Activated effector memory CD4-positive, alpha-beta T cell treated with anti-CD3 and anti-CD28 coated beads, Interleukin-2, amount 50 U/mL, for 16 hours (primary cell): ENCODE data around the gene CDO1.
"Not testable (repeated sequence)": the region's sequence is repeated elsewhere in the genome, so short reads cannot be mapped to it uniquely, and the experiment has no call there.

ENCODE experiments used
- DNase-seq: peaks from one replicate; pipeline ENCODE4 v3.0.0-alpha.2; 2020

Gene CDO1

DNA sequence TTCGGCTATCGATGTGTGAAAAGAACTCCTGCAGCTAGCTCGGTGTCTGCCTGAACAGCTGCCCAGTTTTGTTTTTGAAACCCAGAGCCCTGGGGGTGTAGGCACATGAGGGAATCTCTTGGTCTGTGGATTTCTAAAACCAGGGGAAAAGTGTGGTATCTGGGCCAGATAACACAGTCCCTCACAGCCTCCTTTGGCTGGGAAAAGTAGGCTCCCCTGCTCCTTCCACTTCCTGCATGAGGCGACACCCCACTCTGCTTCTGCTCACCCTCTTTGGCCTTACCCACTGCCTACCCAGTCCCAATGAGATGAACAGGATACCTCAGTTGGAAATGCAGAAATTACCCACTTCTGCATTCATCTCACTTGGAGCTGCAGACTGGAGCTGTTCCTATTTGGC lies 9.5 kb upstream of the CDO1 start:
- DNase-seq, result no peak

DNA sequence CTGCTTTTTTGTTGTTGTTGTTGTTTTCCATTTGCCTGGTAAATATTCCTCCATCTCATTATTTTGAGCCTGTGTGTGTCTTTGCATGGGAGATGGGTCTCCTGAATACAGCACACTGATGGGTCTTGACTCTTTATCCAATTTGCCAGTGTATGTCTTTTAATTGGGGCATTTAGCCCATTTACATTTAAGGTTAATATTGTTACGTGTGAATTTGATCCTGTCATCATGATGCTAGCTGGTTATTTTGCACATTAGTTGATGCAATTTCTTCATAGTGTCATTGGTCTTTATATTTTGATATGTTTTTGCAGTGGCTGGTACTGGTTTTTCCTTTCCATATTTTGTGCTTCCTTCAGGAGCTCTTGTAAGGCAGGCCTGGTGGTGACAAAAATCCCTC lies 8.5 kb upstream of the CDO1 start:
- DNase-seq, result not testable (repeated sequence)

DNA sequence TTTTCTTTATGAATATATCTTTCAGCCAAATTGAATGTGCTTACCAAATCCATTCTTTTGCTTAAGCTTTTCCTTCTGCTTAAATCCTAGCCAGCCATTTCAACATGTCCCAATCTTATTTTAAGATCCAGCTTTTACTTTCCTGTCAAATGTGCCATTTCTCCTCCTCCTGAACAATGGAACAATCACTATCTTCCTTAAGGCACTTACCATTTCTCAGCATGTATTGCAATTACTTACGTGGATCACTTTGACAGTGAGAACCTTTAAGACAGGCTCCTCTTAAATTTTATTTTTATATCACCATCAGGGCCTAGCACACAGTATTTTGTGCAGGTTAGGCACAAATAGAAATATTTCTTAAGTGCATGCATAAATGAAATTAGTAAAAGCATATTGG lies 4.4 kb upstream of the CDO1 start:
- no peak for DNase-seq

DNA sequence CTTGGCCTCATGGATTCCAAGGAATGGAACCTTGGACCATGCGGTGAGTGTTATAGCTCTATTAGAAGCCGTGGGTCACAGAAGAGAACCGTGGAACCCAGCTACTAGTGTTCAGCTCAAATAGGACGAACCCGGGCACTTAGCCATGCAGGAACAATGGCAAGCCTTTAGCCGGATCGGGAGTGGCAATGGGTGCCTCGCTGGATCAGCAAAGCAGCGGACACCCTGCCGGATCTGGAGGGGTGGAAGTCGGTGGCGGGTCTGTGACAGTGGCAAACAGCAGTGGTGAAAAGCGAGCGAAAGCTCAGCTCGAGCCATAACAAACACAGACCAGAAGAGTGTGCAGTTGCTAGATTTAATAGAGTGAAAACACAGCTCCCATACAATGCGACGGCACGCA lies 2.4 kb upstream of the CDO1 start:
- DNase-seq, result no peak

DNA sequence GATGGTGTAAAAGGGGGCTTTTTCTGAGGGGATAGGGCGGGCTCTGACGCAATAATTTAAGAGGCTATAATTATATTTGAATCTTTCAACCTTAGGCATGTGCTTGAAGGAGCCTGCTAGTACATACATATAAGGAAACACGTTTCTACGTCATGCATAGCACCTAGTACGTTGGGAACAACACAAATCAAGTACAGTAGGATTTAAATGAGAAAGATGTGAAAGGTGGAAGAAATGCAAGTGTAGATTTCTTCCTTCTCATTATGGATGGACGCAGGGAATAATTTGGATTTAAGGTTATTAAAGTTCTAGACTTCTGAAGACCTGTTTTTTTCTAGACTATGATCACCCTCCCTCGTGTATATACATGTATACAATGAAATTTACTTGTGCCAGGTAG lies 927 bp upstream of the CDO1 start:
- no peak for DNase-seq

DNA sequence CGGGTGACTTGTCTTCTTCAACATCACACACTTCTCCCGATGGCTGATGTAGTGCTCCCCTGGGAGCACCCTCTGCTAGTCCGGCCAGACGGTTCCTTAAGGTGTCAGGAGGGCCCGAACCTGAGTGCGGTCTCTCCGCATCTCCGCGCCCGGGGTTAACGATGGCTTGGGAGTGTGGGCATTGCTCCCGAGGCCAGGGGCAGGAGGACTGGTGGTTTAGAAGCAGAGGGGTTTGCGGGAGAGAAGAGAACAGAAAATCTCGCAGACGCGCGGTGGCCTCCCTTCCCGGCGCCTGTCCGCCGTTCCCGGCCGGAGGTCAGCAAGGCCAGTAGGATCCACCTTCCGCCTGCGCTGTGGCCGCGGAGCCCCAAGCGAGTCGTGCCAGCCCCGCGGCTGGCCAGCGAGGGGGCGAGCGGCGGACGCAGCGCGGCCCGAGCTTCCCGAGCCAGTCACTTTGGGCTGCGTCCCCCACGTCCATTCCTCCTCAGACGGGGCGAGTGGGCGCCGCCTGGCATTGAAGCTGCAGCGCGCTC lies 700 bp downstream of the CDO1 start:
- DNase-seq, result no peak

DNA sequence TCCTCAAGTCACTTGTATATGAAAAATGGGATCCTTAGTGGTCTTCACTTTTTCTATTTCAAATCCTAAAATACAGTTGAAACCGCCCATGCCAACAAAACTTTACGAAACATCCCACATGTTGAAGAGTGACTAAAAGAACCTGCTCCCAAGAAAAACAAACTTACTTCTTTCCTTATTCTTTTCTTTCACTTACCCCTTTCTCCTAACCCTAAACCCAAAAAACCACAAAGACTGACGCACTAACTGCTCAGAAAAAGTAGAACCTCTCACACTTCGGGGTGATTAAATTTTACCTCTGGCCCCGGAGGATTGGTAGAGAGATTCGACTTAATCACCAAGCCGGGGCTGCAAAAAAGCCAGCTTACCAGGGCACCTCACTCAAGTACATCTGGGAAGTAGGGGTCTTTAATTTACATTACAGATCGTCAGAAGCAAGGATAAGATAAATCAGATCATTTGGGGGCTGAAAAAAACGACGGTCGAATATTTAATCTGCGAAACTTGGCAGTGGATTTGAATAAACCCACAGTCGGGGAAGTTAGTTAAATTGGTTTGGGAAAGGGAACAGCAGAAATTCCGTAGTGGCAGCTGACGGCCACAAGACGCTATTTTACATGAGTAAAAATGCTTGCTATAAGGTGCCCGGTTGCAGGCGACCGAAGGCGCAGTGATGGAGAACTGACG lies 1.3 kb downstream of the CDO1 start:
- no peak for DNase-seq

DNA sequence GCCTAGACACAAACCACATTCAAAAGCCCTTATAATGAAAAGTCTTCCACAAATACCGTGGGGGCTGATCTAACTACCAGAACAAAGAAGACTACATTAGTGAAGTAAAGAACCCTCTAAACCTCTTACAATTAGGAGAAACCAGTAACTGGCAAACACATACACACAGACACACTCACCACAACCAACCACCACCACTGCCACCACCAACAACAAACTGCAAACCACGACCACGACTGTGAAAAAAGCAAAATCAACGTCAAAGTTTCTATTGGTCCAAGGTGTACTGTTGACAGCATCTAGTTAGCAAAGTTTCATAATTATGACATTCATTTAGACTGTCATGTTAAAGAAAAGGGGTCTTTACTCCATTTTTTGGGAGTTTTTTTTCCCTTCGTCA lies 2.7 kb downstream of the CDO1 start:
- no peak for DNase-seq

DNA sequence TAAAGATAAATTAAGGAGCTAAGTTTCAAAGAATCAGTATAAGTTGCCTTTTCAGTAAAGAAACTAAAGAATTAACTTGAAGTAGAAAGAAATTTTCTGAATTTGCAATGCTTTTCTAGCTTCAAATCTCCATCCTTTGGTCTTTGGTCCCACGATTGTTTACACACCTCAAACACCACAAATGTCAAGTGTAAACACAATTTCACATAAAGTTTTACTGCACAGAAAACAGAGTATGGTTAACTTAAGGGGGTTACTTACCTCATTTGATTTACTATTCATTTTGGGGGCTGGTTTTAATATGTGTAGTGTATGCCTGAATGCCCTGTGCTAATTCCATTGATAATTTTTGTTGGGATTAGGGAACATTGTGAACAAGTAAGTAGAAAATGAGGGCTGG lies 4.1 kb downstream of the CDO1 start:
- no peak for DNase-seq

DNA sequence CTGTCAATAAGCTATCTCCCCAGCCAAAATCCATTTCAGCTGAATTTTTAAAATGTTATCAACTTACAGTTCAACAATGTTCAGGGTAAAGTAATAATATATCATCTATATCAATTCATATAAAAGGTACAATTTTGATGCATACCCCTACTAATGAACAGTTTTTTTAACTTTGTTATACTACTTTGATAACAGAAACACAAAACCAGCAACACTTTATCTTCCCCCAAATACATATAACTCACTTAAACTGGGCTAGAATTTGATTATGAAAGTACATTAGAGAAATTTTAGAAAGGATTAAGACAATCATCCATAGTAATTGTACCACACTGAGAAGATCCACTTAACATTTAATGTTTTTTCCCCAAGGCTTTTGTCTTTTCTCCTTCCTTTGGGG lies 5.1 kb downstream of the CDO1 start:
- DNase-seq, result no peak

DNA sequence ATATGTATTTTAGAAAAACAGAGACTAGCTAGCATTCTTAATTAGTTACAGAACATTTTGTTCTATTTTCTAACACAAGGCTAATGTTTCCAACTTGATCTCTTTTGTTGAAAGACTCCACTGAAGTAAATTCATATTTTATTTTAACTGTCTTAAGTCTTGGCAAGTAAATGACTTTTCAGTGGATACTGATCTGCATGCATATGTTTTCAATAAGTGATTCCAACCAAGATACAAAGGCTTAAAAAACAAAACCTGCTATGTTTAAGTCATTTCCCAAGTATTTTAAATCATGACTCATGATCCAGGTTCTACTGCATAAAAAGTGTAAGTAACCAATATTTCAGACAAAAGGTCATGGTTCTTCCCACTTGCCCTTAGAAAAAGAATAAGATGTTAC lies 5.7 kb downstream of the CDO1 start:
- no peak for DNase-seq

DNA sequence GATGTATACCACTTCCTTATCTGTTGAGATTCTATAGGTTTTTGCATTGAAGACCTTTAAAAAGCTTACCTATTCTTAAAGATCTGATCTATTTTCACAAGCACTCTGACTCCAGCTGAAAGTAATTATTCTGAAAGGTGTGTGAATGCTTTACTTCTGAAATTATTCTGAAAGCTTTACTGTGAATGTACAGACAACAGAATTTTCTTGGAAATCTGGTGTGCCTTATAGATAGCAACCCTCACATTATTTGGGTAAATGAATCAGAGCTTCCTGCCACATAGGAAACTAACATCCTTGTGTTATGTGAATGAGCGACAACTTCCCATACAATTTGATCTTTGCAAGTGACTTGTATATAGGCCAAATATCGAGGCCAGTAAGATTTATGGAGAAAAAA lies 6.5 kb downstream of the CDO1 start:
- DNase-seq, result no peak

DNA sequence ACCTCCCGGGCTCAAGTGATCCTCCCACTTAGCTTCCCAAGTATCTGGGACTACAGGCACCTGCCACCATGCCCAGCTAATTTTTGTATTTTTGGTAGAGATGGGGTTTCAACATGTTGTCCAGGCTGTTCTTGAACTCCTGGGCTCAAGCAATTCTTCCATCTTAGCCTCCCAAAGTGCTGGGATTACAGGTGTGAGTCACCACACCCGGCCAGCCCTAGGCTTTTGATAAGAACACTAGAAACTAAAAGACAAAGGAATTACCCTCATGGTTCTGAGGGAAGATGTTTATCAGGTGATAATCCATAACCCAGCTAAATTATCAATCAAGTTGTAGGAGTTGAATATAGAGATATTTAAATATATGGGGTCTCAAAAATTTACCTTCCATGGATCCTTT lies 8.4 kb downstream of the CDO1 start:
- DNase-seq, result not testable (repeated sequence)

DNA sequence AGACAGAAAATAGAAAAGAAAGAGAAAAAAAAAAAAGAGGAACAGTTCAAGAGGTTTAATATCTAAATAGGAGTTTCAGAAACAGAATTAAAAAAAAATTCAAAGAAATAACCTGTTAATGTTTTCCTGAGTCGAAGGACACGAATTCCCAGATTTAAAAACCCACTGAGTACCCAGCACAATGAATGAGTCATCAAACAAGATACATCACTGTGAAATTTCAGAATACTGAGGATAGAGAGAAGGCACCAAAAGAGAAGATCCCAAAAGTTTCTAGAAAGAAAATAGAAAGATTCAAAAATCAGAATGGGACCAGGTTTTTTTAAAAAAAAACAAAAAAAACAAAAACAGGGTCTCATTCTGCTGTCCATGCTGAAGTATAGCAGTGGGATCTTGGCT lies 8.8 kb downstream of the CDO1 start:
- no peak for DNase-seq

DNA sequence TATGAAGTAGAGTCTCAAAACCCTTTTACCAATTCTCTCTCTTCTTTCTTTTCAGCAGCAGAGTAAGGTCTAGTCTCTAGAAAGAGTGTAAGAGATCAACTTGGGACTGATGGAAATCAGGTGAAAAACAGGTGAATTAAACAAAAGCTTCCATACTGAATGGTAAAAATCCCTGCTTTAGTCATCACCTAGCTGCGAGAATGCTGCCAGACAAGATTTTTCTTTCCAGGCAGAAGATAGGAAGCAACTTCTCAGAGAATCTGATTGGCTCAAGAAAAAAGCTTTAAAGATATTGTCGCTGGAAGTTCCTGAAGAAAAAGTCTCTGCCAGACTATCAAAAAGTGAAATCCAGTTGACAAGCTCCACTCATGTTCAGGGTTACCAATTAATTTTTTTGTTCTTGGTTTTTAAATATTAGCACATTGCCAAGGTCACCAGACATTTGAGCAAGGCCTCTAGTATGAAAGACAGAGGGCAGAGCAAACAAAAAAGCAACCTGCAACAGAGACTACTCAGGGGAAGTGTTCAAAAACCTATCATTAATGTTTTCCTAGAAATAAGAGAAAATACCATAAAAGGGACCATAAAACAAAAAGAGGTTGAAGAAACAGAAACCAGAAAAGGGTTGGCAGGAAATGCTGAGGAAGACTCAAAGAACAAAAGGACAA lies 9.3 kb downstream of the CDO1 start:
- DNase-seq, result no peak

DNA sequence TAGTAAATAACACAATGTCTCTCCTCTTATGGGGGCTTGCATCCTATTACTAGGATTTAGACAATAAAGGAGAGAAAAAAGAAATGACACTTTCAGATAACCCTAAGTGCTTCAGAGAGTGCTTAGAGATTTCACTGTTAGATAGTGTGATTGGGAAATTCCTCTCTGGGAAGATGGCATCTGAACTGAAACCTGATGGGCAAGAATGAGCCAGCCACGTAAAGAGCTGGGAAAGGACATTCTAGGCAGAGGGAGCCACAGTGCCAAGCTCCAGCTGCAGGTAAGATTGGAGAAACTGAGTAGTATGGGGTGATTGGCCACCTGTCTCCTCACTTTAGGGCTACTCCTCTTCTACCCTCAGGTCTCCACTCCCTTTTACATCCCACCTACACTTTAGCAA lies 14.5 kb downstream of the CDO1 start:
- no peak for DNase-seq

DNA sequence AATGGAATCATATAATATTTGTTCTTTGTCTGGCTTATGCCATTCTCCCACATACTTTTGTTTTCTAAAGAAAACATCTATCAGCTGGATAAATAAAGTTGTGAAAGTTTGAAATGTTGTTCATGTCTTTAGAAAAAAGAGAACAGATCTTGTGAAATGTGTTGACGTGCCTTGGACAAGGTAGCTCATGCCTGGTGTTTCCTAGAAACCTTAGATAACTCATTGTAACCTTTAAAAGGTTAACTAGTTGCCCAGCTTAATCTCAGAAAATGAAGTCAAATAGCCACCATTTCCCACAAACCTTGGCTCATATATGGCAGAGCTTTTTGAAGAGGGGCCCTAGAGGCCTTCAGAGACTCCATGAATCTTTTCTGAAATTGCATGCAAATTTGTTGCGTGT lies 15.3 kb downstream of the CDO1 start:
- DNase-seq, result no peak

DNA sequence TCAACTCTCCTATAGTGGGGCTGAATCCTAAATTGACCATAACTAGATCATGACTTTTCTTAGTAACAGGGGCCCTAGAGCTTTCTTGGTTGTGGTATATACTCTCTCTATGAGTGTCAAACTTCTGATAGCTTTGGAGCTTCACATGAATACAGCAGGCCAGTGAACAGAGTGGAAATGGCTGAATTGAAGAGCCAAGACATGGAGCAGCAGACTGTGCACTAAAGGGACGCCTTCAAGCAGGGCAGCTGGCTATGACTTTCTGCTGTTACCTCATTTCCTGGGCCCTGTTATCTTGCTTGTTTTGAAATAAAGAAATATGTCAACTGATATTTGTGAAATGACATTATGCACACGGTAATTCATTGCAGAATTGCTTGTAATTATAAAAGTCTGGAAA lies 16.4 kb downstream of the CDO1 start:
- DNase-seq, result no peak

DNA sequence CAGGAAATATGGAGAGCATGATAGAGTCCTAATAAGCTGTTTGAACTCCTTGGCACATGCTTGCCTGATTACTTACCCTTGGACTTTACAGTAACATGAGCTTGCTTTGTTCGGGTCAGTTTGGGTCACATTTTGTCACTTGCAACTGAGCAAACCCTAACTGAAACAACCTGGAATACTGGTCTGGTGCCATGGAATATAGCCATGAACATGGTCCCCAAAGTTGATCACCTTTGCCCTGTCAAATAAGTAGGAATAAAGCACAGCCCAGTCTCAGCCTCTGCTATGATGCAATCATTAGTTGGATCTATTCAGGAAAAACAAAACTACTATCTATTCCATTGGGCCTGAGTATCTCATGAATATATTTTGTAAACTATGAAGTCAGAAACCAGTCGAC lies 18.2 kb downstream of the CDO1 start:
- no peak for DNase-seq

DNA sequence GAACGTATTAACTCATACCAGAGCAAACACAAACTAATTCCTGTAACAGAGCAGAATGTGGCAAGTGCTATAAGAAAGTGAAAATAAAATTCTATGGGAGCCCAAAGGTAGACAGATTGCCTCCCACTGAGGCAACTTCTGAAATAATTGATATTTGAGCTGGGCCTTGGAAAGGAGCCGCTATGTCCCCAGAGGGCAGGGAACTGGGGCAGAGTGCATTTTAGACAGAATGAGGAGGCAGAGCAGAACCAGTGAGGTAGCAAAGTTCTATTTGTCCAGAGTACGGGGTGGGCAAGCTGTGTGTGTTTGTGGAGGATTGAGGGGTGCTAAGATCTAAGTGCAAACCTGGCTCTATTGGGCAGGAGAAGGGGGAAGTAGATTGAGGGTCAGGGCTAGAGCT lies 19.8 kb downstream of the CDO1 start:
- DNase-seq, result no peak

DNA sequence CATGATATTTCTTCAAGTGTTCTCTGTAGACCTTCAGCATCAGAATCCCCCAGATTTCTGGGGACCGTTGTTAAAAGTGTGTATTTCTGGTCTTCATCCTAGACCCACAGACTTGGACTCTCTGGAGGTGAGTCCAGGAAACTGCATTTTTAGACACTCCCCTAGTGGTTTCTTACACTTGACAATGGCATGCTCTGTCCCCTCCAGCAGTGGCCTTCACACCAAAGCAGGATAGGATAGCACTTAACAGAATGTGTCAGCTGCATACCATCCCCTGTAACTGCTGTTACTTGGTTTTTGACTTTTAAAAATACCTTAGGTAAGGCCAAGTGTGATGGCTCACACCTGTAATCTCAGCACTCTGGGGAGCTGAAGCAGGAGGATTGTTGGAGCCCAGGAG lies 20.8 kb downstream of the CDO1 start:
- no peak for DNase-seq

DNA sequence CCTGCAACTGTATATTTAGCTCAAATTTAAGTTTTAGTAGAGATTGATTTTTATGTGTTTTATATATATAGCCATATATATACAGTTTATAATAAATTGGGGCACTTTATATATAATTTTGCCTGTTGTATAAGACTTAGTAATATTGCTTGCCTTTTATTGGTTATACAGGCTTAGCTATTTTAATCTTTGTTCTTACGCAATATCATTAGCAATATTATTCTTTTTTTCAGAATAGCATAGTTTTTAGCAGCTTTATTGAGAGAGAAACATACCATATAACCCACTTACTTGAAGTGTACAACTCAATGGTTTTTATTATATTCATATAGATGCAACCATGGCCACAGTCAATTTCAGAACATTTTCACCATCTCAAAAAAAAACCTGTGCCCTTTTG lies 28.0 kb downstream of the CDO1 start:
- DNase-seq, result no peak

DNA sequence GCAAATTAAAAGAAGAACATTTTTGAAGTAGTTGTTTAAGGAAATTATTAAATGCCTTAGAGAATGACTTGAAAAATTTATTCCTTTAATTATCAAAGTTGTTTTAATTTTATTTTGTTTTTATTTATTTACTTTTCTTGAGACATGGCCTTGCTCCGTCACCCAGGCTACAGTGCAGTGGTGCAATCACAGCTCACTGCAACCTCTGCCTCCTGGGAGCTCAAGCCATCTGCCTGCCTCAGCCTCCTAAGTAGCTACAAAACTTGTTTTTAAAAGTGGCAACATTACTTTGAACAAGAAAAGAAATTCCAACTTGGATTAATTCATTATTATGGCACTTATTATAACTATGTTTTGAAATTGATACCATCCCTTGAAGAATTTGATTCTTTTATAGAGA lies 29.0 kb downstream of the CDO1 start:
- no peak for DNase-seq

DNA sequence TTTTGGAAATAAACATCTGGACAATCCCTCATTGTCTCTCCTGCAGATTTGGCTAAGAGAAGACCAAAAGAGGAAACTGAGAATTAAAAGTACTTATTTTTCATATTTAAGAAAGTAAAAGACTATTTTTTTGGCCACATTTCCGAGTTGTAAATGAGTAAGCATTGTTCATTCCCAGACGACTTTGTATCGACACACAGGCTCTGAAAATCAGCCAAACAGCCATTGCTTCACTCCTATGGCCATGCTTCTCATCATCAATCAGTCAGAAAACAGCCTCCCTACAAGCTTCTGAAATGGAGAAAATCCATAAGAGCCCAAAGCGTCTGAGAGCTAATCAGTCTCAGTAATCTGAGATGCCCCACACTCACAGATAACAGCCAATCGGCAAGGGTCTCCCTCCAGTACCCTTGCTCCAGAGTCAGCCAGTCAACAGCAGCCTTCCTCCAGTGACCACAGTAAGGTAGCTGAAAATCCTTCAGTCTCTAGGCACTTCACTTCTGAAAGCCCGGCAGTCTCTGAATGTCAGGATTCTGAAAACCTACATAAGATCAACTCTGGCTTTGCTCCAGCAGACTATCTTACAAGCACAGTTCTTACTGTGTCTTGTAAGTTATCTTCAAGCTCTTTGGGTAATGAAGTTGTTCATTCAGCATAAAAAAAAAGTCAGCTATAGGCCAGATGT lies 30.9 kb downstream of the CDO1 start:
- DNase-seq, result no peak
